ENCODE measurements around the gene EDN2.

GRCh38 chr1:41469706-41470105, 14.8 kb downstream of the EDN2 start:
- no peak for TF ChIP-seq CTCF (IDR thresholded peaks at IDR 0.05)
- TF ChIP-seq POLR2A (IDR thresholded peaks at IDR 0.05) = no peak

Measured in lower leg skin (tissue), 3 donors.